H1 (cell line): ENCODE data around the gene ZNF69. TPM values are rescaled to one million over a fixed set of nuclear protein-coding genes. Genes with fewer than 3 reads are reported as not detected.

Experiments used
- CBX5 ChIP-seq: fragments of 300-800, 300-1000 bp; sonication (generic); IDR thresholded peaks from 2 replicates; pipeline ENCODE4 v1.7.1; 2016; ENCODE audit warnings: antibody characterized with exemption, low read length, low read depth
- KDM1A ChIP-seq: fragments of 200-600, 300-600 bp; sonication (generic); IDR thresholded peaks from 2 replicates; pipeline ENCODE4 v1.7.1; 2016; ENCODE audit warnings: mild to moderate bottlenecking, low read length, borderline replicate concordance
- SIRT6 ChIP-seq: IDR thresholded peaks from one replicate; pipeline ENCODE4 v1.7.1; 2012; ENCODE audit warnings: low read length, inconsistent platforms
- polyA plus RNA-seq, 7 experiments: library from polyadenylated mRNA; depleted of rRNA in 3 of 7; stranded (reverse) in 5 of 7; unstranded in 2 of 7; fragments of >200 nt in 5 of 7; fragments of 200-250 nt in 2 of 7; gene quantifications; 1 replicate in 5 of 7; 2 replicates in 1 of 7; 4 replicates in 1 of 7; pipeline versions ENCODE4 v1.2.1 to v1.2.3, GENCODE V29; 2011 to 2013; ENCODE audit warnings: missing spikeins in 2 of 7, mixed read lengths in 2 of 7
- total RNA-seq: library from RNA; stranded (reverse); fragmentation: NEBNext Ultra II Directional; extraction: Animal tissue kit (Norgen Biotek cat#: 25700); gene quantifications from 2 replicates; pipeline ENCODE4 v1.2.1, GENCODE V29; 2021

The ZNF69 gene
- total and polyA plus RNA-seq, 2 of the 8 experiments (the other 6 are each of a cell fraction or from before 2014, with no cell fraction given), result 5.6 to 22.8 TPM

DNA sequence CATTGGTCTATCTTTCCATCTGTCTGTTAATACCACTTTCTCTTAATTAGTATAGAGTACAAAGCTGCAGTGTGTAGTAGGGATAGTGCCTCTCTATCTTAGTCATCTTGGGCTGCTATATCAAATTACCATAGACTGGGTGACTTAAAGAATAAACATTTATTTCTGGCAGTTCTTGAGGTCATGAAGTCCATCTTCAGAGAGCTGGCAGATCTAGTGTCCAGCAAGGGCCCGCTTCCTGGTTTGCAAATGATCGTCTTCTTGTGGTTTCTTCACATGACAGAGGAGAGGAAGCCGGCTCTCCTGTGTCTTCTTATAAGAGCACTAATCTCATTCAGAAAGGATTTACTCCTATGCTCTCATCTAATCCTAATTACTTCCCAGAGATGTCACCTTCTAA is 43.5 kb downstream of the ZNF69 start (continued):
- TF ChIP-seq SIRT6, result no peak
- no peak for TF ChIP-seq CBX5
- no peak for TF ChIP-seq KDM1A
